Fibroblast of mammary gland (primary cell): Measurements from ENCODE around the gene TIMM13.

ENCODE experiments used
- DNase-seq: peaks from one replicate; pipeline ENCODE4 v3.0.0-alpha.2; 2010; ENCODE audit warnings: low read depth
- H3K4me3 ChIP-seq: 2 replicates; pipeline ENCODE4 v1.5.1; 2011; ENCODE audit warnings: low read depth, mild to moderate bottlenecking, low read length, moderate library complexity; ENCODE audit not compliant: control insufficient read depth
- TF ChIP-seq, protein P1 (sequence below): conservative IDR thresholded peaks from 2 replicates; pipeline ENCODE4 v1.5.1; 2011; ENCODE audit warnings: low read depth, low read length, inconsistent platforms; ENCODE audit not compliant: control insufficient read depth, insufficient read depth

Gene TIMM13

GRCh38 chr19:2431318-2432055 lies 4.1 kb upstream of the TIMM13 start:
- TF ChIP-seq, protein P1, sequence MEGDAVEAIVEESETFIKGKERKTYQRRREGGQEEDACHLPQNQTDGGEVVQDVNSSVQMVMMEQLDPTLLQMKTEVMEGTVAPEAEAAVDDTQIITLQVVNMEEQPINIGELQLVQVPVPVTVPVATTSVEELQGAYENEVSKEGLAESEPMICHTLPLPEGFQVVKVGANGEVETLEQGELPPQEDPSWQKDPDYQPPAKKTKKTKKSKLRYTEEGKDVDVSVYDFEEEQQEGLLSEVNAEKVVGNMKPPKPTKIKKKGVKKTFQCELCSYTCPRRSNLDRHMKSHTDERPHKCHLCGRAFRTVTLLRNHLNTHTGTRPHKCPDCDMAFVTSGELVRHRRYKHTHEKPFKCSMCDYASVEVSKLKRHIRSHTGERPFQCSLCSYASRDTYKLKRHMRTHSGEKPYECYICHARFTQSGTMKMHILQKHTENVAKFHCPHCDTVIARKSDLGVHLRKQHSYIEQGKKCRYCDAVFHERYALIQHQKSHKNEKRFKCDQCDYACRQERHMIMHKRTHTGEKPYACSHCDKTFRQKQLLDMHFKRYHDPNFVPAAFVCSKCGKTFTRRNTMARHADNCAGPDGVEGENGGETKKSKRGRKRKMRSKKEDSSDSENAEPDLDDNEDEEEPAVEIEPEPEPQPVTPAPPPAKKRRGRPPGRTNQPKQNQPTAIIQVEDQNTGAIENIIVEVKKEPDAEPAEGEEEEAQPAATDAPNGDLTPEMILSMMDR: no peak
- H3K4me3 ChIP-seq: no peak overlapping the region
- DNase-seq: no peak

GRCh38 chr19:2429917-2430535 lies 2.6 kb upstream of the TIMM13 start:
- no peak for DNase-seq
- TF ChIP-seq, protein P1: no peak
- H3K4me3 ChIP-seq: no peak overlapping the region

DNA sequence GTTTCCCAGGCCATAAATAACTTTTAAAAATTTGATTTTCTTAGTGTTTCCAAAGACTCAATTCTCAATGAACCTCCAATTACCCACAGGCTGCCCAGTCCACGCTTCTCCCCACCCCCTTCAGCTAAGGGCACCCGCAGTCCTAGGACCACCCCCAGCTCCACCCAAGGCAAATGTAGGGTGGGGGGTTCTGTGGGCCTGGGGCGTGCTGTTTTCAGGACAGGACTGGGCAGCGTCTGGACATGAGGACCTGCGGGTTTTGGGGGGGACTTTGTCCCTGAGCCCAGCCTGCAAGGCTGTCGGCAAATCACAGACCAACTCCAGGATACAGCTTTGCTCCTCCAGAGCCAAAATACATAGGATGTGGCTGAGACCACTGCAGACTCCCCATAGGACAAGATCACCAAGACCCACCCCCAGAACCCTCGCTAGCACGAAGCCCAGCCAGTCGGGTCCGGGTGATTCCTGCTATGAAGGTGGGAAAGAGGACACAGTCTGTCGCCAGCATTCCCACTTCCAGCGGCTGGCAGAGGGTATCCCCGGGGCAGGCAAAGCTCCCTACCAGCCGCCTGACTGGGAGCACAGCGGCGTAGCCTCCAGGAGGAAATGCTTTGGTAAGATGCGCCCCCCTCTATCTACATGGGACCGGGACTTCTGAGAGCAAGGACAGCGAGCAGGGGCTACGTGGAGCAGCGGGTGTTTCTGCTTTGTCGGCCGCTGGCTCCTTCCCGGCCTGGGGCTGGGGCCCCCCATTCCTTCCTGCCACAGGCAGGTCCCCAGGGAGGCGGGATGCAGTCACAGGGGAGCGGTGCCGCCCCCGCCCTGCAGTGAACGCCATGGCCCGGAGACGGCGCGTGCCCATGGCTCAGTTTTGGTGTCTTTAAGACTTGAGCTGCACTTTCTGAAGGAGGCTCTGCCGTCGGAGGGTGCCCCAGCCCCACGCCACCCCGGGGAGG lies 1.6 kb upstream of the TIMM13 start:
- TF ChIP-seq, protein P1: no peak
- H3K4me3 ChIP-seq: no peak overlapping the region
- DNase-seq: no peak

DNA sequence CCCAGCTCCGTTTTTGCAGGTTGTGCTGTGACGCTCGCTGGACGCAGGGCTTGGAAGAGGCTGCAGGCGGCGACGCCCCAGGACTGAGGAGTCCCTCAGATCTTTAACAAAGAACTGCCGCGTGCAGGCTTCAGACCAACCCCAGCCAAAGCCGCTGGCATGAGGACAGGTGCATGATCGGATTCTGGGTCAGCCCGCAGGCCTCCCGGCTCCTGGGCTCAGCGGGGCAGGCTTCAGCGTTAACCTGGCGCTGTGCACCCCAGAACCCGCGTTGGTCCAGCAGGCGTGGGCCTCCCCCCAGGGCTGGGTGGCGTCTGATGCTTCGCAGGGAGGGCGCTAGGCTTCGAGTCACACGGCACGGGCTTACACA lies 920 bp upstream of the TIMM13 start:
- H3K4me3 ChIP-seq: no peak overlapping the region
- TF ChIP-seq, protein P1: no peak
- DNase-seq: peak; percentile 47

- H3K4me3 ChIP-seq: peak overlapping the region; percentile 78
- peak; percentile 36 for DNase-seq
- TF ChIP-seq, protein P1: no peak
These were observed 566 bp downstream of the TIMM13 start for GRCh38 chr19:2426611-2427428.
